AG09309 (cell line): ENCODE data around the gene MARK2.

Experiments
- DNase-seq: peaks from one replicate; pipeline ENCODE4 v3.0.0-alpha.2; 2010; ENCODE audit warnings: low read depth
- H3K4me3 ChIP-seq: 2 replicates; pipeline ENCODE4 v1.5.1; 2011; ENCODE audit warnings: mild to moderate bottlenecking, low read depth, low read length, moderate library complexity; ENCODE audit not compliant: control insufficient read depth
- CTCF ChIP-seq: IDR thresholded peaks from 2 replicates; pipeline ENCODE4 v1.5.1; 2011; ENCODE audit warnings: mild to moderate bottlenecking, low read depth, low read length, inconsistent platforms; ENCODE audit not compliant: insufficient read depth, control insufficient read depth; ENCODE audit errors: missing control alignments

The MARK2 gene

GRCh38 chr11:63893355-63893754 is 54.4 kb downstream of the MARK2 start:
- no peak for DNase-seq
- no peak overlapping the region for H3K4me3 ChIP-seq
- no peak for TF ChIP-seq CTCF

GRCh38 chr11:63896071-63896470 is 57.2 kb downstream of the MARK2 start:
- TF ChIP-seq CTCF, result no peak
- H3K4me3 ChIP-seq, result no peak overlapping the region
- DNase-seq, result no peak

GRCh38 chr11:63897459-63898146 is 58.7 kb downstream of the MARK2 start:
- no peak overlapping the region for H3K4me3 ChIP-seq
- no peak for DNase-seq
- no peak for TF ChIP-seq CTCF

- no peak for DNase-seq
- H3K4me3 ChIP-seq, result no peak overlapping the region
- TF ChIP-seq CTCF, result peak; percentile 45
Measured at GRCh38 chr11:63901660-63902059, 62.8 kb downstream of the MARK2 start.

- TF ChIP-seq CTCF, result no peak
- DNase-seq, result no peak
- H3K4me3 ChIP-seq, result no peak overlapping the region
Measured at GRCh38 chr11:63903884-63904283, 65.0 kb downstream of the MARK2 start.

- DNase-seq, result no peak
- no peak for TF ChIP-seq CTCF
- no peak overlapping the region for H3K4me3 ChIP-seq
Measured at GRCh38 chr11:63904743-63905142, 65.8 kb downstream of the MARK2 start.
